HG03432 (cell line): ENCODE data around the gene CACNB2.

Source experiments
- ATAC-seq: cut with Tn5 transposase; IDR thresholded peaks from one replicate; pipeline ENCODE4 v1.9.1; 2021; ENCODE audit warnings: mild to moderate bottlenecking, moderate library complexity; ENCODE audit not compliant: unreplicated experiment

Gene CACNB2

DNA sequence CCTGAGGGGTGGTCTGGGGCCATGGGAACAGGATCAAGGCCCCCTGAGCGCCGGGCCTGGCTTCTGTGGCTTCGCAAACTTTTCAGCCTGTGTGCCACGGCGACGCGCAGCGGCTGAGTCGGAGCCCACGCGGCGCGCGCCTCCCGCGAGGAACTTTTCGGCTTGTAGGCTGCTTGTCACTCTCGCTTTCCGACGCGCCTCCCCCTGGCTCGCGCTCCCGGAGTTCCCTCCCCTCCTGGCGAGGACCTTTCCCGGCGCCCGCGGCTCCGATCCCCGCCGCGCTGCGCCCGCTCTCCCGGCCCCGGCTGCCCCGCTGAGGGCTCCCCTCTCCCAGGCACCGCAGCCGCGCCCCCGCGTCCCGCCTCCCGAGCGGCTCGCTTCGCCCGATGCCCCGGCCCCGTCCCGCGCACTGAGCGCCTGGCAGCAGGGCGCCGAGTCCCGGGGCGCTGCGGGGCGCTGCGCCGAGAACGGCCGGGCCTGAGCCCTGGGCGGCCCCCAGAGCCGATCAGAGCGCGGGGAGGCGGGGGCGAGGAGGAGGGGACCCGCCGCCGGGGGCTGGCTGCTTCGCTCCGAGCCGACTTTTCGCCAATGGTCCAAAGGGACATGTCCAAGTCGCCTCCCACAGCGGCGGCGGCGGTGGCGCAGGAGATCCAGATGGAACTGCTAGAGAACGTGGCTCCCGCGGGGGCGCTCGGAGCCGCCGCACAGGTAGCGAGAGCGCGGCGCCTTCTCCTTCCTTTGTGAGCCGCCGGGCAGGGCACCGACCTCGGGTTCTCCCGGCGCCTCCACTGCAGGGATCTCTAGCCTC is at the start of gene CACNB2:
Gene CACNB2 (plus strand): TSS at position 276 of the 808 bp plus-strand sequence.
- ATAC-seq, result no peak

DNA sequence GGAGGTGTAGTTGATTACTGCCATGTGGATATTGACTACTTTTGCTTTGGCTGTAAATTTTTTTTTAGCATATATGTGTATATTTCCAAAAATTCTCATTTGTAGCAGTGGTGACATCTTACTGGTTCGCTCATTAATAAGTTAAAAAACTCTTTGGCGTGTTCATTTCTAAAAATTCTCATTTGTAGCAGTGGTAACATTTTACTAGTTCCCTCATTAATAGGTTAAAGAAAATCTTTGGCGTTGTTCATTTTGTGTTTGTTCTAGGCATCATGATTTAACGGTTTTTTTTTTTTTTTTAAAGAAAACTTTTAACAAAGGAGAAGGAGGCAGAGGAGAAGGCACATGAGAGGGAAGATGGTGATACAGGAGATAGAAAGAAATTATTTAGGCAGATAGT is 45.9 kb upstream of the CACNB2 start:
- no peak for ATAC-seq

DNA sequence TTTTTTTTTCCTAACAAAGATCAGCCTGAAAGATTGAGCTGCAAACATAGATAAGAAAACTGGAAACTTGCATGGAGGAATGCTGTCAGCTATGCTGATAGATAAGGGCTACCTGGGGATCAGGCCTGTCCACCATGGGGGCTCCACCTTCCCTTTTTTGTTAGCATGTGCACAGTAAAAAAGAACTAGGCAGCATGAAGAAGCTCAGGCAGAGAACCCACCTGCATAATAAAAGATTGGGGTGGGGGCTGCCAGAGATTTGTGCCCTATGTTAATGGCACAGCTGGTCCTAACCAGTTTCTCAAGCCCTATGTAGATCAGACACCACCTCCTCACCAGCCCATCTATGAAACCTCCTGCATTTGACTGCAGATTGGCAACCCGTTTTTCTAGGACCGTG is 45.4 kb upstream of the CACNB2 start:
- ATAC-seq, result no peak

DNA sequence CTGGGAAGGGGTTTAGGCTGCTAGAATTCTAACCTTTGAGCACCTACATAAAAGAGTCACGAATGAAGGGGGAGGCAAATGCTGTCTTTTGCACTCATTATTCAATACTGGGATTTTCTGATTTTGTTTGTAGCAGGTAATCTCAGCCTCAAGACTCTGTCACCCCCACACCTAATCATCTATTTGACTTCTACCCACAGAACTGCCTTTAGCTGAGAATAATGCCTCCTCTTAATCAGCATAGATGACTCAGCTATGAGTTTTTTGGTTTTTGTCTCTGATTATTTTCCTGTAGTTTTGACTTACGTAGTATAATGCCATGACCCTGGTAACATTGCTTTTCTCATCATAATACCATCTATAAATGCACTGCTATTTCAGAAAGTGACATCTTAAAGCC is 42.7 kb upstream of the CACNB2 start:
- ATAC-seq, result no peak

DNA sequence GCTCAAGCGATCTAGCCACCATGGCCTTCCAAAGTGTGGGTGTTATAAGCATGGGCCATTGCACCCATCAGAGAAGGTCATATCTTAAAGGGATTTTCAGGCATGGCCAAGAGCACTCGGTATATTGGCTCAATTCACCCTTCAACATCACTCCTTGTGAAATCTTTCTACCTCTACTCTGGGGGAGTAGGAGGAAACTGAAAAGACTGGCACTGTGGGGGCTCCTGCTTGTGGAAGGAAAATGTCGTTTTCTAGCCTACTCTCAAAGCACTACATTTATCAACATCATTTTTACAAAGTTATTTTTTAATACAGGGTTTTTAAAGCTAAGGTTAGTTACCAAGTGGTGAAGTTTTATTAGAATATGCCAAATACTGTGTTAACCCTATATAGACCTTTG is 42.0 kb upstream of the CACNB2 start:
- no peak for ATAC-seq

DNA sequence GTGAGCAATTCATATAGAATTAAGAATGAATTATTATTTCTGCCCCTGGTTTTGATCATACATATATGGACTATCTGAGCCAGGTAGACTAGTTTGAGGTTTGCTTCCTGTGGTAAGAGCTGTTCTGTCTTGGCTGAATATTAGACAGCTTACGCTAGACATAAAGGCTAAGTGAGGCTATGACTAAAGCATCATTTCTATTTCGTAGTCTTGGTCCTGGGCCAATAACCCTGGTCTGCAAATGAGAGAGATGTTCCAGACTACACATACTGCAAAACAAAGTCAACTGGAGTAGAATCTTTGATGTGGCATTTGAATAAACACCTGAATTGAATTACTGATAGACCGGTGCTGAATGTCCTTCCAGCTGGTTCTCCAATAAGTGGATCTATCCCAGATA is 40.8 kb upstream of the CACNB2 start:
- no peak for ATAC-seq

DNA sequence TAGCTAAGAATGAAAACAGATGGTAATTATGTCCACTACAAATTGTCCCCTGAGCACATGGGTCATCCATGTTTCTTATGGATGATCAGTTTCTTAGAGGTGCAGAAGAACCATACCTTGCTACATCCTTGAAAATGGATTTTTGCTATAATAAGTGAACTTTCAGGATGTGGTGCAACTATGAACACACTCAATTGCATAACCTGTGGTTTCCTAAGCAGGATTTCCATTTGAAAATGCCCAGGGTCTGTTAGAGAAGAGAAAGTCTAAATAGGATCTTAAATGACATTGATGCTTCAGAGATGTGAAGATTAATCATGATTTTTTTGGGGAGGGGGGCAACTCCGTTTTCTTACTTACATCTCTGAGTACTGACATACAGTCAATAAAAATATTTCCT is 39.6 kb upstream of the CACNB2 start:
- ATAC-seq, result no peak

DNA sequence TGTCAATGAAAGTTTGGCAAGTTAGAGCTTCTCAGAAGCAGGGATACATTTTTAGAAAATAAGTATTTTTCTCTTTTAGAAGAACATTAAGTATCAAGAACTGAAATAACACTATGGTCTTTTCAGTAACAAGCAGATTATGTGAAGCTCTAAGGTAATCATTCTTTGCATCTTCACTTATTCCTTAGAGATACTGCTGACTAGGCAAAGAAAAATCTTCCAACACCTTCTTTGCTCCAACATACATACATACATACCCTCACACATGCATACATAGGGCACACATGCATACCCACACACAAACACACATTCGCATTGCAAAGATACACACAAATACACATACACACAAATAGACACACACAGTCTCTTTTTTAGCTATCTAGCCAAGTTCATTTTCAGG is 37.8 kb upstream of the CACNB2 start:
- ATAC-seq, result no peak

DNA sequence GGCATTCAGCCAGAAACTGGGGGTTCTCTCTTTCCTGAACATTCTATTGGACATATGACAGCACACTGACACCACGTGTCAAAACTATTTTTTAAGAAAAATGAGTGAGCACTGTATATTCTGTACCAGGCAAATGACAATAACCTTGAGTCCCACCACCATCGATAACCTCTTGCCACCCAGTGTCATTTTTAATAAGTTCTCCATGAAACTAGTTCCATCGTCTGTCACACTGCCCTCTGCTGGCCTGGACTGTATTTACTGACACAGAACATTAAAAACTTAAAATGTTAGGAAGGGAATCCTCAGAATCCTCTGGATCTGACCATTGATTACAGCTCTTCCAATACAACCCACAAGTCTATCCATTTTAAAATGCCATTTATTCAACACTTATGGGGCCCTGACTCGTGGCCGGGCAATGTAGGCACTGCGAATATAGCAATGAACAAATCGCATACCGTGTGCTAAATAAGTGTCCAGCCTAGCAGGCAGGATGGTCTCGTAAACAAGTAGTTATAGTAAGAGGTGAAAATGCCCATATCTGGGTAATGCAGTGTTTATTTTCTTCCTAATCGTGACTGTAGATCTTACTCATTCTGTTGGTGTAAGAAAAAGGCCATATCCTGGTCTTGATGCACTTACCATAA is 35.9 kb upstream of the CACNB2 start:
- ATAC-seq, result no peak

DNA sequence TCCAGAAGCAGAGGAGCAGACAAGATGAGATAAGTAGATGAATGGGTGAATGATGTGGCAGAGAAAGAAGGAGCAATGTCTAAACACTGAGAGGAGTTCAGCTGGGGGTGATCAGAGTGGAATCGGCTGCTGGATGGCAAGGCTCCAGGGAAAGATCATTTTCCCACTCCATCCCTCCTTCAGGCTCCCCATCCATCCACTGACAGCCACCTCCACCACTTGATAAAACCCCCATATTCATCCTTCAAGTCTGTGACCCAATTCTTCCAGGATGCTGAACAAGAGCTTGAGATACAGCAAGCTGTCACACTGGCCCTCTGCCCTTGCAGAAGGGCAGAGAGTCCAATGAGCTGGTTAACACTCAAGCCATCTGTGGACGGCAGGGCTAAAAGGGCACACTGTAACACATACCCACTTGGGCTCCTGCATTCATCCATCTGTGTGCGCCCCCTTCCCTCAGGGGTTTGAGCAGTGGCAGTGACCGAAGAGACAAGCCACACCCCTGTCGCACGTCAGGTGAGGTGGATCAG is 30.8 kb upstream of the CACNB2 start:
- ATAC-seq, result no peak

DNA sequence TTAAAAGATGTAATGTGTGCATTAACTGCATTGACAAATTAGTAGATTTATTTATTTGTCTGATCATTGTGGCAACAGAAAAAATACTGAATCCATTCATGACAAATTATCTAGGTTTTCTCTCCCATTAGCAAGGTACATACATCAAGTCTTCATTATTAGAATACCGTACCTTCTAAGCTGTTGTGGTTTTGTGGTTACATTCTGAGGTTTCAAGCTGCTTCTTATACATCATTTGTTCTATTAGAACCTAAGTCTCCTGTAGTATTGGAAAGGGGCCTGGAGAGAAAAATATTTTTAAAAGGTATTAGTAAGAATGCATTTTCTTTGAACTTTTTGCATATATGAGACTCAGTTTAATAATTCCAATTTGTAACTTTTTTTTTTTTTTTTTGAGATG is 26.3 kb upstream of the CACNB2 start:
- ATAC-seq, result no peak

DNA sequence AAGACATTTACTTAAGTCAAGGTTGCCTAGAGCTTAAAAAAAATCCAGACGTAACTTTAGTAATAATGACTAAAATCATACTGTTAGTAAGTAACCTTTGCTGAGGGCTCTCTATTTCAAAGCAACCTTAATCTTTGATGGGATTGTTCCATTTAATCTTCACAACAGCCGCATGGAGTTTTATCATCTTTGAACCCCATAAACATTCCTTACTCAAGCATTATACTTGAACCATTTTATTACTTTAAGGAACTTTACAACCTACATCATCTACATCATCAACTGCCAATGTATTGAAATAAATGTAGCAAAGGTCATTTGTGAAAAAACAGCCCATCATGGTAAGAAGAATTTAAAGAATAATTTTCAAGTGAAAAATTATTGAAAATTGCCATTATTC is 22.9 kb upstream of the CACNB2 start:
- no peak for ATAC-seq

DNA sequence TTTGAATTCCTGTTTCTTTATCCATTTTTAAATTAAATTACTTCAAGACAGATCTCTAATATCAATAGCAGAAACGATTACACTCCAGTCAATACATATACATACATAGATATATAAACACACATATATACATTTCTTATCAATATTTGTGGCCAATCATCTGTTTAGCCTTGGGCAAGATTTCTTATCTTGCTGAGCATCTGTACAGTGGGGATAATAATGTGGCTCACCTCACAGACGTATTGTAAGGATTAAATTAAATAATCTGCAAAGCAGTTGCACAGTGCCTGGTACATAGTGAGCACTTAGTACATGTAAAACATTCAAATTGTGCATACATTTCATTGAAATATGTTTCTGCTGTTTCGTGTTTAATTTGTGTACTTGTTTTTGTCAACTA is 17.5 kb upstream of the CACNB2 start:
- ATAC-seq, result no peak

DNA sequence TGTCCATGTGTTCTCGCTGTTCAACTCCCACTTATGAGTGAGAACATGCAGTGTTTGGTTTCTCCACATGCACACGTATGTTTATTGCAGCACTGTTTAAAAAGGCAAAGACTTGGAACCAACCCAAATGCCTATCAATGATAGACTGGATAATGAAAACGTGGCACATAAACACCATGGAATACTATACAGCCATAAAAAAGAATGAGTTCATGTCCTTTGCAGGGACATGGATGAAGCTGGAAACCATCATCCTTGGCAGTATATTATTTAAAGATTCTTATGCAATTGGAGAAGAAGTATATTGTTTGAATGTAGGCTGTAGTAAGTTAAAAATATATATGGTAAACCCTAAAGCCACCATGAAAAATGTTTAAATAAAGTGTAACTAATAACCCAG is 7.2 kb upstream of the CACNB2 start:
- ATAC-seq, result no peak

DNA sequence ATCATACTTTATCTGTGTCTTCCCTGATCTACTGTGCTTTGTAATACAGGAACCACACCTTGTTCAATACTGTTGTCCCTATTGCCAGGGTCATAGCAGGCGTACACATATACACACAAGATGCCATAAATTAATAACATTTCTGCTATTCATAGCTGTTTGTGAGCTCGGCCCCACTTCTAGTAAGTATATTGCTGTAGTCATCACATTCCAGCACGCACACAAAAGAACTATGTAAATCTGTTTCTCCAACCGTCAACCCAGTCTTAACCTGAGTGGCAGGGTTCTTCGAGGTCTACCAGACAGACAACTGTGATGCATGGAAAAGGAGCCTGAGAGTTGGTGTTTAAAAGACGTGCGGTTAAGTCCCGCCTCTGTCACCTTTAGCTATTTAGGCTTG is 5.7 kb upstream of the CACNB2 start:
- no peak for ATAC-seq

DNA sequence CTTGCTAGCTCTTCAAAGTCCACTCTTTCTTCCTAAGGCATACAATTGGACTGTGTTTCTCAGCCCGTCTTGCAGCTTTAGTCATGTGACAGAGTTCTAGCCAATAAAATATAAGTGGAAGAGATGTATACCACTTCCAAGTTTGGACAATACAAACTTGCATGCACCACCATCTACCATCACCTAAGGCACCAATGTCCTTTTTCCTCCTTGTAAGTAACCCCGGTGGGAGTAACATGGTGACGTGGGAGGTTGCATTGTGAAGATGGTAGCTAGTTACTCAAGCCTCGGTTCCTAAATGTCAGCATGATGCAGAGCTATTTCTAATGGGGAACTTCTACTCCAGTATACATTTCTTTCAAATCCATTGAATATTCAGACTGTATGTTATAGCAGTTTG is 5.3 kb upstream of the CACNB2 start:
- ATAC-seq, result no peak

DNA sequence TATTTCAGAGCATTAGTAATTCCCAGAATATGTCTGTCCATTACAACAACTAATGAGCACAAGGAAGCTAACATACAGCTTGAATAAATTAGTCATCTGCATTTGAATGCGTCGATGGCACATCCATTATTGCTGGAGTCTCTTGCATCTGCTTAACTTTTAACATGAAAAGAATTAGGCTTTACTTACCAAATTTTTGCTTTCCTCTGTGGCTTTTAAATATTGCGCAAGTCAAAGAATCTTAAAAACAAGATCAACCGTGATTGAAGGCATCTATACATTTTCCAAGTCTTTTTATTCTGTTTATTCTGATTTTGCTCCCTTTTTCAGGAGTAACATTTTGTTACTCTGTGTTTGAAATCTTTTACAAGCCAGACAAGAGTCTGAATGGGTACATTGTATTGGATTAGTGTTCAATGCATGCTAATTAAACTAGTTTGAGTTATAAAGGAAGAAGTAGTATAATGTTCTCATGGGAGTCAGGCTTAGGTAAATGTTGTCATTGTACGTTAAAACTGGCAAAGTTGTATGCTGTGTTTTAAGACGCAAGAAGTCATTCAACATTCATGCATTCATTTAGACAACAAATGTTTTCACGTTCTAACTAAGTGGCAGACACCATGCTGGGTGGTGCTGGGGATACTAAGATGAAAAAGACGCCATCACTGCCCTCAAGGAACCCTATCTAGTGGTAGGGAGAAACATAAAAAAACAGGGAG is 4.0 kb upstream of the CACNB2 start:
- ATAC-seq, result no peak

DNA sequence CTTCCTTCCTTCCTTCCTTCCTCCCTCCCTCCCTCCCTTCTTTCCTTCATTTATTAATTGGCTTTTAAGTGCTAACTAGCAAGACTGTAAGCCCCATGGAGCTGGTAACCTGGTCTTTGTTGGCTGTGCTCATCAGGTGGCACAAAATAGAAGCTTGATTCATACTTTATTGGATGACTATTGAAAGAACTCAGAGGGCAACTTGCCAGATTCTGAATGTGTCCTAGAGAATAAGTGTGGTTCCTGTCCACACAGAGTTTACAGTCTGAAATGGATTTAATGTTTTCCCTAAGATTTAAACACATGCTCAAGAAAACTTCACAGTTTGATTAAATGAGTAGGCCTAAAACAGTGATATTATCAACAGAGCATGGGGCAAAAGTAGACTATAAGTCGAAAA is 3.1 kb upstream of the CACNB2 start:
- no peak for ATAC-seq

DNA sequence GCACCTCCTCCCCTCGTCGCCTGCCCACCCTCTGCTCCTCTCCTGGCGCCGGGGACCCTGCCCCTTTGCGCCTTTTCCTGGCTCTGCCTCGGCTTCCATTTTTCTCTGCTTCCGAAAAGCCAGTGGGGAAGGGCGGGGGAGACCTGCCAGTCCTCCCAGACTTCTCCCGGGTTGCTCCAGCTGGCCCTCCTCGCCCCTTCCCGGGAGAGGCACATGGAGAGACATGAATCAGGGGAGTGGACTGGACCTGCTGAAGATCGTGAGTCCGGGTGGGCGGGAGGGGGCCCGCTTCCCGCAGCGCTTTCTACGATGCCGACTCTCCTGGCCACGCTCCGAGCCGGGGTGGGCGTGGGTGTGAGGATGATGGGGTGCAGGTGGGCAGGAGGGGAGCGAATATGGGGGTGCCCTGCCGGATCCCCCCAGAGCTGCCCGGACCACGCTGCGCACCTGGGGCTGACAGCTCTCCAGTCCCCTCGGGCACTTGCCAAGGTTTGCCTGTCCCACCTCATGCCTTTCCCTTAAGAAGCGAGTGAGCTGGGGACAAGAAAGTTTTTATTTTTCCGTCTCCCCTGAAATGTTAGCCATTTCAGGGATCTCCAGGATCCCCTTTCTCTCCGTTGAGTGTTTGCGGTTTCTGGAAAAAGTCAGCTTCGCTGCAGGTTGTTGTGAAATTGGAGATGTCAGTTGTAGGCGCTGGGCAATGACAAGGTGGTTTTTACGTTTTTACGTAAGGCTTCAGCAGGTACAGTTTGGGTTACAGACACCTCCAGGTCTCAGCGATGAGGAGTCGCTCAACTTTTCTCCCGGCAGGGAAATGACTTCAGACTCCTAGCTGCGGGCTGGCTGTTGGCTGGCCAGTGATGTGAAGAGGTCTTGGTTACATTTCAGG is 977 bp downstream of the CACNB2 start:
- ATAC-seq, result no peak

DNA sequence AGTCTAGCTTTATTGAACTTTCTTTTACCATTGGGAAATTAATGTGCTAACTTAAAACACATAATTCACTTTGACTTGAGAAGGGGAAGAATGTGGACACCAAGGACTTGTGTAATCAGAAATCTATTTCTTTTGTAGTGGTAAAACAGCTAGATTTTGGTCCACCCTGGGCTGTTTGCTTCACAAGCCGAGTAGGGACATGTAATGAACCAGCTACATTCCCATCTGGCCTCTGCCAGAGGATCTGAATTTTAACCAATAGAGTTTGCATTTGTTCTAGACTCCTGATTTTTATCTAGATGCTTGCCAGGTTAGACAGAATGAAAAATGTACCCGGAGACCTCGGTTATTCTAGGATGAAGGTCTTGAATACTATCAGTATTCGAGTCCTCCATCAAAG is 1.9 kb downstream of the CACNB2 start:
- ATAC-seq, result no peak

DNA sequence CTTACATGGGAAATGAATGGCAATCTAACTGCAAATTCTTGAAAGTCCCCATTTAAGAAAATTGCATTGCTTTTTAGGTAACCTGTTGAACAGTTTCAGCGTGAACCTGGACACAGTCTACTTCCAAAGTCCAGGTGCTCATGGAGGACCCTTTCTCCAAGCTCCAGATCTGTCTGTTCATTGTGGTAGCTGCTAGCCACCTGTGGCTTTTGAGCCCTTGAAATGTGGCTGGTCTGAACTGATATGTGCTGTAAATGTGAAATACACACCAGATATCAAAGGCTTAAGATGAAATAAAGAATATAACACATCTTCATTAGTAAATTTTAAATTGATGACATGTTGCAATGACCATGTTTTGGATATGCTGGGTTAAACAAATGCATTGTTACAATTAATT is 4.2 kb downstream of the CACNB2 start:
- no peak for ATAC-seq
